NCI-H2107 treated with DMSO at 0.1 percent for 48 hours (cell line): Measurements from ENCODE around the gene SSC5D.
A peak's percentile ranks its signal among the peaks of the same experiment; 100 is the strongest.

Experiments used
- DNase-seq: peaks from one replicate; lab custom pipeline; 2025; ENCODE audit not compliant: unreplicated experiment; lab: John Stamatoyannopoulos, UW

Gene SSC5D

GRCh38 chr19:55535173-55535964 lies 47.1 kb downstream of the SSC5D start:
- no peak for DNase-seq

DNA sequence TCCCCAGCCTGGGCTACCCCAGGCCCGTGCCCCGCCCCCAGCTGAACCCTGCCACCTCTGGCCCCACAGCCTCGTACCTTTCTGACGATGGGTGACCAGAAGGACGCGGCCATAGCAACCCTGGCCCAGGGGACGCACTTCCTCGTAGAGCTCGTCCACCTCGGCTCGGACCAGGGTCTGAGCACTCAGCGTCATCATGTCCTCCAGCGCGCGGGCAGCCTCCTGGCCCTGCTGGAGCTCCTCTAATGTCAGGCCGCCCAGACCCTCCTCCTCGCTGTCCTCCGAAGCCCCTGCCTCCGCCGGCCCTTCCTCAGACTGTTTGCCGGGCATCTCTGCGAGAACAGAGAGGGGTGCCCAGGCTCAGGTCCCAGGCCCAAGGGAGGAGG lies 47.7 kb downstream of the SSC5D start:
- no peak for DNase-seq

GRCh38 chr19:55536366-55536765 lies 48.1 kb downstream of the SSC5D start:
- DNase-seq, result no peak

DNA sequence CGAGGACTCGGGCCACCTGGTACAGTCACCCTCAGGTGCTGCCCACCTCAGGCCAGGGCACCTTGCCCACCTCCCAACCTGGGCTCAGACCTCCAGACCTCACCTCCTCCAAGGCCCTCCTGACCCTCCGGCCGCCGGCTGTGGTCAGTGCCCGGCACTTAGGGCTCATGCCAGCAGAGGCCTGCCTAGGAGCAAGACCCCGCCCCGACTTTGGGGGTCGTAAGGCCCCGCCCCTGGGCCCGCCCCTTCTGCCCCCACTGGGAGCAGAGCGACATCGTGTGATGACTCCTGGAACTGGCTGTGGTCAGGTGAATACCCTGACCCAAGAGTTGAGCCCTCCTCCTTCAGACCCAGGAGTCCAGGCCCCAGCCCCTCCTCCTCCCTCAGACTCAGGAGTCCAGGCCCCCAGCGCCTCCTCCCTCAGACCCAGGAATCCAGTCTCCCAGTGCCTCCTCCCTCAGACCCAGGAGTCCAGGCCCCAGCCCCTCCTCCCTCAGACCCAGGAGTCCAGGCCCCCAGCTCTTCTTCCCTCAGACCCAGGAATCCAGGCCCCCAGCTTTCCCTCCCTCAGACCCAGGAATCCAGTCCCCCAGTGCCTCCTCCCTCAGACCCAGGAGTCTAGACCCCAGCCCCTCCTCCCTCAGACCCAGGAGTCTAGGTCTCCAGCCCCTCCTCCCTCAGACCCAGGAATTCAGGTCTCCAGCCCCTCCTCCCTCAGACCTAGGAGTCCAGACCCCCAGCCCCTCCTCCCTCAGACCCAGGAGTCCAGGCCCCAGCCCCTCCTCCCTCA lies 48.9 kb downstream of the SSC5D start, which contains the start of gene SBK2:
Gene SBK2, minus strand, starts transcription at position 183 of the 790 bp plus-strand sequence. CDS start 839 bp downstream, outside the sequence.
- DNase-seq, result no peak

GRCh38 chr19:55537741-55538111 lies 49.5 kb downstream of the SSC5D start:
- no peak for DNase-seq

DNA sequence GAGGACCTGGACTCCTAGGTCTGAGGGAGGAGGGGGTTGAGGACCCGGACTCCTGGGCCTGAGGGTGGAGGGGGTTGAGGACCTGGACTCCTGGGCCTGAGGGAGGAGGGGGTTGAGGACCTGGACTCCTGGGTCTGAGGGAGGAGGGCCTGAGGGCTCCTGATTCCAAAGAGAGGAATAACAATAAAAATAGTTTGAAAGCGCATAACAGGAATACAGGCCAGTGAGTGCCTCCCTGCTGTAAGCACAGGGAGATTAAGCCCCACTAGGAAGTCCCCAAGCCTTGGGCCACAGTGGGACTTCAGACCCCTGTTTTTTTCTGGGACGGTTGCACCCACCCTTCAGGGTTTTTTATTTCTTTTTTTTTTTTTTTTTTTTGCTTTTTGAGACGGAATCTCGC lies 49.9 kb downstream of the SSC5D start:
- DNase-seq, result no peak

GRCh38 chr19:55539090-55539984 lies 51.1 kb downstream of the SSC5D start:
- DNase-seq, result no peak

GRCh38 chr19:55540619-55541018 lies 52.4 kb downstream of the SSC5D start:
- DNase-seq, result no peak

DNA sequence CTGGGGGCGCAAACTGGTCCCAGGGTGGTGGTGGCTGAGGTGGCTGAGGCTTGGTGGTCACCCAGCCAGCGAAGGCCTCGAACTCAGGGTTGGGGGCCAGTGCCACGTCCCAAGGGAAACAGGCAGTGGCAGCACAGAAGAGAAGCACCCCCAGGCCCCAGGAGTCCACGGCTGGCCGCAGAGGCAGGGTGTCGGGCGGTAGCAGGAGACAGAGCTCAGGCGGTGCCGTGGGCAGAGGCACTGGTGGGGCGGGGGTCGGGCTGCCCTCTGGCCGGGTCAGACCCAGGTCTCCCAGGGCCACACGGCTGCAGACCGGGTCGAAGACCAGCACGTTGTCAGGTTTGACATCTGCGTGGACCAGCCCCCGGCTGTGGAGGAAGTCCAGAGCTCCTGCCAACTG lies 52.9 kb downstream of the SSC5D start:
- no peak for DNase-seq

- DNase-seq, result no peak
These were observed 54.1 kb downstream of the SSC5D start for GRCh38 chr19:55542292-55542855.

DNA sequence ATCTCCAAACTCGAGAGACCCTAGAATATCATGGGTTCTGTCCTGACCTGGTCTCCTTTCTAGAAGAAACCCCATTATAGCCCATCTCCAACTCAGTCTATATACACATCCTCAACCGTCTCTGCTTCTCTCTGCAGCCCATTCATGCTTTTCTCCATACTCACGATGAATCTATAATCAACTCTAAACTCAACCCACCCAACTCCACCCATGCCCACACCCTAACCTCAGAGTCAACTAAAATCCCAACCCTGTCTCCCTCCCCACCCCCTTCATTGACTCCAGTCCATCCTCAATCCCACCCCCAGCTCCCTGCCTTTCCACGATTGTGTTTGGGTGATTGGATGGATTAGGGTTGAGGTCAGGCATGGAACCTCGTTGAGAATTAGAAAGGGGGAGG lies 55.3 kb downstream of the SSC5D start:
- no peak for DNase-seq

DNA sequence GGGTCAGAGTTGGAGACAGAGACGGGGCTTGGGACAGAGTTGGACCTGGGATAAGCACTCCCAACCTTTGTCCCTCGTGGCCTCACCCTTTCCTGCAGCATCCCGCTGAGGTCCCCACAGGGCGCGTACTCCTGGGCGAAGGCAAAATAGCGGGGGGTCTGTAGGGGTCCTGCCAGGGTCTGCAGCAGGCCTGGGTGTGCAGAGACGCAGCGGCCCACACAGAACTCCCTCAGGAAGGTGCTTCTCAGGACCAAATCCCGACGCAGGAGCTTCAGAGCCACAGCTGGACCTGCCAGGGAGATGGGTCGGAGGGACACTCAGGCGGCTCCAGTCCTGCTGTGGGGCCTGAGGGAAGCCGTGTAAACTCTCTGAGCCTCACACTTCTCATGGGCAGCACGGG lies 55.8 kb downstream of the SSC5D start:
- no peak for DNase-seq

DNA sequence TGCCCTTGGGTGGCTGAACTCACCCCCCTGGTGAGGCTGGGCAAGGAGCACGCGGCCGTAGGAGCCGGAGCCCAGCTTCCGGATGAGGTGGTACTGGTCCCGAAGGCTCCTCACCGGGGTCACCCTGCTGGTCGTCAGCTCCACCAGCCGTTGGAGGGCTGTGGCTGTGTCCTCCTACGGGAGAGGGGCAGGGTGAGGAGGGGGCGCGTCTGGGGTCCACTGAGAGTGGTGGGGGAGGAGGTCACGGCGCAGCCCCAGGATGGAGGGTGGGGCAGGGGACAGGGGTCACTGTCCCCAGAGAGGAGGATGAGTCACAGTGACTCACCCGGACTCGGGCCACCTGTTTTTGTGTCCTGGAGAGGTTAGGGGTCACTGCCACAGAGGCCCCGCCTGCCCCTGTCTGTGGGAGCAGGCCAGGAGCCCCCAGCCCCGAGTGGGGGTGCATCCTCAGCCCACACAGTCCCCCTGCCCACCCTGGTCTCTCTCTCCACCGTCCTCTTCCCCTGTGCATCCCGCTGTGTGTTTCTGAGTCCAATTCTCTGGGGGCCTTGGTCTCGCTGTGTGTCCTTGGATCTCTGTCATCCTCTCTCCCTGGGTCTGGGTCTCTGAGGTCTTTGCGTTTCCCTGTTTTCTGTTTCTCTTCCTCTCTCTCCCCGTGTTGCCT lies 56.7 kb downstream of the SSC5D start:
- no peak for DNase-seq

- DNase-seq, result no peak
These were observed 57.2 kb downstream of the SSC5D start, which contains the start of gene SBK3 for GRCh38 chr19:55545443-55545842. SBK3 (minus strand) TSS chr19:55545543; CDS start chr19:55545543, 0 bp downstream.

- DNase-seq, result no peak
These were observed 57.8 kb downstream of the SSC5D start for GRCh38 chr19:55546011-55546410.

GRCh38 chr19:55546822-55547614 lies 58.8 kb downstream of the SSC5D start:
- DNase-seq, result no peak

DNA sequence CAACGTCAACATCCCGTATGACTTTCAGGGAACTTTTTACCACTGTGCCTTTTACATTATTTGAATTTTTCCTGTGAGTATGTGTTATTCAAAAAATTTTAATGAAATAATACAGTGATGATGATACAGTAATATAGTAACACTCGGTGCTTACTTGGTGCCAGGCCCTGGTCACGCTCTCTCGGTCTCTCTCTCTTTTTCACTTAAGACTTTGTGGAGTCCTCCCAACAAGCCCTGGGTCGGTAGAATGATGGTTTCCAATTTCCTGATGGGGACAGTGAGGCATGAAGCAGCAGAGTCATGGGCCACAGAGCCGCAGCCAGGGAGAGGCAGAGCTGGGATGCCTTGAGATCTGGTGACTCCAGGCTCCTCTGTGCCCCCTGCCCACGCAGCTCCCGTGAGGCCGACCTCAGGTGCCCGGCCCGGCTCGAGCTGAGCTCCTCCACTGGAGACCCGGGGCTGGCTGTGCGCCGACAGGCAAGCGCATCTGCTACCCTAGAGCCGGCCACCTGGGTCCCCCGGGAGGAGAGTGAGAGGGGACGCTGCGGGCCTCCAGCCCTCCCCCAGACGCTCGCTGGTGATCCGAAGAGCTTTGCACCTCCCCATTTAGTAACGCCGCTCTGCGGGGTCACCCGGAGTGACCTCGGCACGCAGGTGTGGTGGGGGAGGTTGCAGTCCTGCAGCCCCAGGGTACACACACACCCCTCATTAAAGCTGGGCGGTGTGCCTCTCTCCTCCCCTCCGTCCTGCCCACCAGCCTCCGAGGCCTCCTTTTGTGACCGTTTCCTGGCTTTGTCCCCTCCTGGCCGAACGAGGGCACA lies 61.5 kb downstream of the SSC5D start:
- peak; percentile 46 for DNase-seq

DNA sequence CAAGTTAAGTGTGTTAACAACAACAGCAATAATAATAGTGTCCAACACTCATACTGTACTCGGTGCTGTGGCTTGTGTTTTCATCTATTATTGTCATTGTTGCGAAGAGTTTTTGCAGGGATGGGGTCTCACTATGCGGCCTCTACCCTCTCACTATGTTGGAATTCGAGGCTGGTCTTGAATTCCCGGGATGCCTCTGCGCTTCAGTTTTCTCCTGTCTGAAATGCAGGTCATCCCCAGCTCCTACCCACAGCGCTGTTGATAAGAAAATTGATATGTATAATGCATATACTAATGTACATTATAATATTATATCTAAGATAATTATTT lies 62.0 kb downstream of the SSC5D start:
- no peak for DNase-seq

GRCh38 chr19:55552206-55552605 lies 64.0 kb downstream of the SSC5D start:
- DNase-seq, result no peak
